Measurements from ENCODE around the gene GREB1L. TPM values are rescaled to one million over a fixed set of nuclear protein-coding genes. Genes with fewer than 3 reads are reported as not detected.
"Not testable (repeated sequence)": the region's sequence is repeated elsewhere in the genome, so short reads cannot be mapped to it uniquely, and the experiment has no call there.

The GREB1L gene
- 0.31 TPM for total RNA-seq

DNA sequence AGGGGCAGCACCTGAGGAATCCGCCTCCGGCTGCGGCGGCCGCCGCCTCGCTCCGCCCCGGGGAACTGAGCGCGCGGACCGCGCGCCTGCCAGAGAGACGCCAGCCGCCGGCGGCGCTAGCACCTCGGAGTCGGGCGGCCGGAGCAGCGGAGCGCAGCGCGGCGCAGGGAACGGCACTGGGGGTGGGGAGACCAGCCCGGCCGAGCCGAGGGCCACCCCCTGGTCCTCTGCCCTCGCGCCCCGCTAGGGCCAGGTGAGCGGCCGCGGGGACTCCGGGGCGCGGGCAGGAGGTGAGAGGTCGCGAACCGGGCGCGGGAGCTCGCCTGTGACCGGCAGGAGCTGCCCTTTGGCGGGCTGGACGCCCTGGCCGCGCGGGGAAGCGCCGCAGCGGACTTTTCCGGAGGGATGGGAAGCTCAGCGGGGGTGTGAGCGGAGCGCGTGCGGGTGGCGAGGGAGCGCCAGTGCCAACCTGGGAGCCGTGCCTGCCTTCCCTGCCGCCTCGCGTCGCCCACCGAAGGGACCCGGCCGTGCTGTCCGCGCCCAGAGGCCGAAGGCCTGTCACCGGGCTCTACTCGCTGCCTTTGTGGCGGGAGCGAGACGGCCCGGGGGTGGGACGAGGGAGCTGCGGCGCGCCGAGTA, at the start of gene GREB1L:
GREB1L (plus strand) TSS at position 92 of the 639 bp plus-strand sequence. CDS start 141,287 bp downstream, outside the sequence.
- DNase-seq = peak; percentile 34

DNA sequence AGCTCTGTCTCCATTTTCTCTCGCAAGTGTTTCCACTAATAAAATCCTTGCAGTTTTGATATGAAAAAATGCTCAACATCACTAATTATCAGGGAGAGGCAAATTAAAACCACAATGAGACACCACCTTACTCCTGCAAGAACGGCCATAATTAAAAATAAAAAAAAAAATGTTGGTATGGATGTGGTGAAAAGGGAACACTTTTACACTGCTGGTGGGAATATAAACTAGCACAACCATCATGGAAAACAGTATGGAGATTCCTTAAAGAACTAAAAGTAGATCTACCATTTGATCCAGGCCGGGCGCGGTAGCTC, 49.8 kb upstream of the GREB1L start:
- DNase-seq = no peak

DNA sequence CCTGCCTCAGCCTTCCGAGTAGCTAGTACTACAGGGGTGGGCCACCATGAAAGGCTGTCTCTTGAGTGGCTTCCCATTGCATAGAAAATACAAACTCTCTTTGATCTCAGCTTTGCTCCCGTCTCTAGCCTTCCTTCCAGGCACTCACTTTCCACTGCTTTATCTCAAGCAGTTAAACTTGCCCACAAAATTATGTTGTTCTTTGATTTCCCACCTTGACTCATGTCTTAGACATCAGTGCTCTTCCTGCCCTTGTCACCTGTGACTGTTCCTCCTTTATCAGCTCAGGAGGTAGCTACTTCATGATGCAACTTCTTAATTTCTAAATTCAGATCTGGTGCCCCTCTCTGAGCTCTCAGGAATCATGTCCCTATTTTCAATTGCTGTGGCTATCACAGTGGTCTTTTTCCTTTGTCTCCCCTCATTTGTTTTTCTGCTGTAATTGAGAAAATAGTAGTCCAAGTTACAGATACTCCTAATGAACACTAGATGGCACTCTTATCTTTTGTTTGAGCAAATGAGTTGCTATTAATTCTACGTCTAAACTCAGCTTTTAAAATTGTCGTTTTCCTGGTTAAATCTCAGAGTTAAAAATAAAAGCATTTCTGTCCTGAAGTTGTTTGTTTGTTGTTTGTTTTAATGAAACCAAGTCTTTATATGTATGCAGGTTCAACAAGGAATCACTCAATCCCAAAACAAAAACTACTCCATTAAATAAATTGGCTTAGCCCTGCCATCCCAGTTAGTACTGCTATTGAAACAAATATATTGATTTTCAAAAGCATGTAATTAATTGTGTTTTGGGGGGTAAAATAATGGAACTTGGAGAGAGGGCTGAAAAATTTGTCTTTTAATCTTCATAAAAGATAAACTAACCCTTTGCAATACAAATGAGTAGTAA, 46.9 kb upstream of the GREB1L start:
- DNase-seq = no peak

DNA sequence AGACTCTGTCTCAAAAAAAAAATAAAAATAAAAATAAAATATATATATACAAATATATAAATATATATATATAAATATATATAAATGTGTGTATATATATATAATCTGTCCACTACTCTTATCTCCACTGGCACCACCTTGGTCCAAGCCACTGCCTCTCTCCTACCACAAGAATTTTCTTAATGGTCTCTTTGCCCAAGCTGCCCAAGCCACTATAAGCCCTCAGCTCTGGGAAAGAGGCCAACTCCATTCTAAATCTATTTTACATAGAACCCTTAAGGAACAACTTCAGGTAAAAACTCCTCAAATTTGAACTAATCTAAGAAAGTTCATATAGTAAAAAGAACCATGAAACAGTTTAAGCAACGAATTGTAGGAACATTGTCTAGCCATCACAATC, 45.6 kb upstream of the GREB1L start:
- no peak for DNase-seq

DNA sequence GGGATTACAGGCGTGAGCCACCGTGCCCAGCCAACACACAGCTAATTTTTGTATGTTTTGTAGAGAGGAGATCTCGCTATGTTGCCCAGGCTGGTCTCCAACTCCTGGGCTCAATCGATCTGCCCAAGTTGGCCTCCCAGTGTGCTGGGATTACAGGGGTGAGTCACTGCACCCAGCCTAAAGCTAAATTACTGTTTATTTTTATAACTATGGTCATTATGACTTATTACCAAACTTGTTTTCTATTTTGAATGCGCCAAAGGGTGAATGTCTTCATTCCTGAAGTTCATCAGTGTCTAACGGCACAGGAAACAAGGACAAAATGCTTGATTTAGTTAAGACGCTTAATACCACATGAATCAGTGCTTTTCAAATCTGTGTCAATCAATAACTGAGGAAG, 38.9 kb upstream of the GREB1L start:
- no peak for DNase-seq

DNA sequence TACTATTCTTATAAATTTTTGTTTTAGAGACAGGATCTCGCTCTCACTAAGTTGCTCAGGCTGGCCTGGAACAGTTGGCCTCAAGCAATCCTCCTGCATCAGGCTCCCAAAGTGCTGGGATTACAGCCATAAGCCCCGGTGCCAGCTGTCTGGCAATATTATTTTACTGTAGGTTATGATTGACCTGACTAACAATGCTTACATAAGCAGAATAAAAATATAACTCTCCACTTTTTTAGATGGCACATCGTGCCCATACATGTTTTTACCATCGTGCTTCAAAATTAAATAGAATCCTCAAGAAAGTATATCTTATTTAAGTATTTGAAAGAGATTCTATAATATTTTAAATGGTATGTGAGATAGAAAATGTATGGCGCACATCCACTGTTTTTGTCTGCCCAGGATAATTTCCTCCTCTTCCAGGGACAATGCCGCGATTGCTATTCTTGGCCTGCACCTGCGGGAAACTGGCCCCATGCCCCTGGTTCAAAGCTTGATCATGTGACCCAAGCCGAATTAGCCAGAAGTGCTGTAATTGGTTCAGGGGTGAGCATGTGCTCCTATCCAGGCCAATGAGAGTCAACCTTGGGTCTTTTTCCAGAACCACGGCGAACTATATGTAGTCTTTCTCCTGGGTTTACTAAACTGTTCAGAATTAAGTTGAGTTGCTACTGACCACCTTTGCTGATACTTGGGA, 38.3 kb upstream of the GREB1L start:
- DNase-seq = no peak

DNA sequence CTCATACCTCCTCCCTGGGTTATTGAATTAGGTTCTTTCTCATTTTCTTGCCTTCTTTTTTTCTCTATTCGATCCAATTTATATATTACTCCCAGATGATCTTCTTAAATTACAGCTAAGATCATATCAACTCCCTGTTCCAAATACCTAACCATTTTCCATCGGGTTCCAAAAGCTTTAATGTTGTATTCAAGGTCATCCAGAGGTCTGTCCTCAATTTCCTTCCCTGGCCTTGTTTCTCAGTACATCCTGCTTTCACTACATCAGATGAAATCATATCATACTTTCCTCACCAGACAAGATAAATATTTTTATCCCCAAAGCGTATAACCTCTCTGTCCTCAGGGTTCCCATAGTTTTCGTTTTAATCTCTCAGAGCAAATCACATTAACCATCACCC, 36.3 kb upstream of the GREB1L start:
- no peak for DNase-seq

DNA sequence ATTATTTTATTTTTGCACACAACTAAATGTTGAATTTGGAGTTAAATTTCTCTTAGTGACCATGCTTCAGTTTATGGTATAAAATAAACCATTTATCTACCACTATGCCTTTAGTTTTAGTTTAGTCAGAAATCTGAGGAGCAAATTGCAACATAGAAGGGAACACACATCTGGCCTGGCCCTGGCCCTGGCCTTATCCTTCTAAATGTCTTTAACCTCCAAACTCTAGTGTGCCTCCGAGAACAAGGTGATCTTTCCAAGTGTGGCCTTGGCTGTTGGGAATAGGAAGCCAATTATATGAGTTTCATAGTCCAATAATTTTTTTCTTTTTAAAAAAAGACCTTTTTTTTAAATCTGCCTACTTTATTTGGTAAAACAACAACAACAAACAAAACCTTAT, 31.8 kb upstream of the GREB1L start:
- DNase-seq = no peak

DNA sequence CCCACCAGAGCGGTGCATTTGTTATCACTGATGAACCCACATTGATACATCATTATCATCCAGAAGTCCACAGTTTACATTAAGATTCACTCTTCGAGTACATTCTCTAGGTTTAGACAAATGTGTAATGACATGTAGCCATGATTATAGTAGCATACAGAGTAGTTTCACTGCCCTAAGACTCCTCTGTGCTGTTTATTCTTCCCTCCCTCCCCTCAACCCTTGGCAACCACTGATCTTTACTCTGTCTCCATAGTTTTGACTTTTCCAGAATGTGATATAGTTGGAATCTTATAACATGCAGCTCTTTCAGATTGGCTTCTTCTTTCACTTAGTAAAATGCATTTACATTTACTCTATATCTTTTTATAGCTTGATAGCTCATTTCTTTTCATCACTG, 31.2 kb upstream of the GREB1L start:
- DNase-seq = no peak

DNA sequence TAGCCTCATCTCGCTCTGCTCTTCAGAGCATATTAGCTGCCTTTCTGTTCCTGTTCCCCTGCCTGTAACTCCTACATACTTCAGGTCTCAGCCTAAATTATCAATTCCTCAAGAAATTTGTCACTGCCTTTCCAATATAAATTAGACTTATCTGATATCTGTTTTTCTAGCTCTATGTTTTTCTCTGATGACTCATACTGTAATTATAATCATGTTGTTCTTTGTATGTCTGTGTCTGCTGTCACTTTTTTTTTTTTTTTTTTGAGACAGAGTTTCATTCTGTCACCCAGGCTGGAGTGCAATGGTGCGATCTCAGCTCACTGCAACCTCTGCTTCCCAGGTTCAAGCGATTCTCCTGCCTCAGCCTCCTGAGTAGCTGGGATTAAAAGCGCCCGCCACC, 27.6 kb upstream of the GREB1L start:
- not testable (repeated sequence) for DNase-seq

DNA sequence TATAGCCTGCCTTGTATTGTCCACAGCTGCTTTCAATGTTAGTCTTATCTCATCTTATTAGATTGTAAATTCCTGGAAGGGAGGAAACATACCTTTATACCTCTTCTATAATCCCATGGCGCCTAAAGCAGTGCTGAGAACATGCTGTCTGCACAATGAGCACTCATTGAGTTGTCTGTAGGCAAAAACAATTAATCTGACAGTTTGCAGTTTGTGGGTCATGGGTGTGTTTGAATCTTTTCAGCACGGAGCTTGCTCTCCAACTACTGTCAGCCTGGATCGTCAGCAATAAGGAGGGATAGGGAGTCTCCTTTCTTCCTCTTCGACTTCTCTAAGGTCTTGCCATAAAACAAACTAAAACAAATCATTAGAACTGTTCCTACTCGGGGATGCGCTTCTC, 26.5 kb upstream of the GREB1L start:
- no peak for DNase-seq

DNA sequence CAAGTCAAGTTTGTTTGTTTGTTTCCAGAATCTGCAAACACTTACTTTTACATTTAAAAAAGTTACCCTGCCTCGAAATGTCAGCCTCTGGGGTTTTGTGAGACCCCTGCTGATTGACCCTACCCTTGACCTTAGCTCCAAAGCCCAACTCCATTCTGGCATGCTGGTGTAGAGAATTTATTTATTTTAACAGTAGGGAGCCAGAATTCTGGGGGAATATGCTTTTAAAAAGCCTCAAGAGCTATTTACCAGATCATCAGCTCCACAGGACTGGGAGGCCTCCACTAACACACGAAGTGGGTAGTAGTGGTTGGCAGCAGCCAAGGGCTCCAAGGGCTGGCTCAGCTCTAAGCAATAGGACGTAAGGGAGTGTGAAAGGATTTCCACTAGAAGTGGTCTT, 23.2 kb upstream of the GREB1L start:
- no peak for DNase-seq

DNA sequence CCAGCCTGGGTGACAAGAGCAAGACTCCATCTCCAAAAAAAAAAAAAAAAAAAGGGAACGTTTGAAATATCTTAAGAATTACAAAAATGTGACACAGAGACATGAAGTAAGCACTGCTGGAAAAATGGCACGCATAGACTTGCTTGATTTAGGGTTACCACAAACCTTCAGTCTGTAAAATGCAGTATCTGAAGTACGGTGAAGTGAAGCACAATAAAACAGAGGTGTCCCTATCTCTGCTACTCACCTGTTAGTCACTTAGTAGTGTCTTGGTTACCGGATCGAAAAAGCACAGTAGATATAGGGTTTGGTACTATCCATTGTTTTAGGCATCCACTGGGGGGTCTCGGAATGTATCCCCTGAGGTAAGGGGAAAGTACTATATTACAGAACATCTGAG, 11.6 kb upstream of the GREB1L start:
- no peak for DNase-seq

DNA sequence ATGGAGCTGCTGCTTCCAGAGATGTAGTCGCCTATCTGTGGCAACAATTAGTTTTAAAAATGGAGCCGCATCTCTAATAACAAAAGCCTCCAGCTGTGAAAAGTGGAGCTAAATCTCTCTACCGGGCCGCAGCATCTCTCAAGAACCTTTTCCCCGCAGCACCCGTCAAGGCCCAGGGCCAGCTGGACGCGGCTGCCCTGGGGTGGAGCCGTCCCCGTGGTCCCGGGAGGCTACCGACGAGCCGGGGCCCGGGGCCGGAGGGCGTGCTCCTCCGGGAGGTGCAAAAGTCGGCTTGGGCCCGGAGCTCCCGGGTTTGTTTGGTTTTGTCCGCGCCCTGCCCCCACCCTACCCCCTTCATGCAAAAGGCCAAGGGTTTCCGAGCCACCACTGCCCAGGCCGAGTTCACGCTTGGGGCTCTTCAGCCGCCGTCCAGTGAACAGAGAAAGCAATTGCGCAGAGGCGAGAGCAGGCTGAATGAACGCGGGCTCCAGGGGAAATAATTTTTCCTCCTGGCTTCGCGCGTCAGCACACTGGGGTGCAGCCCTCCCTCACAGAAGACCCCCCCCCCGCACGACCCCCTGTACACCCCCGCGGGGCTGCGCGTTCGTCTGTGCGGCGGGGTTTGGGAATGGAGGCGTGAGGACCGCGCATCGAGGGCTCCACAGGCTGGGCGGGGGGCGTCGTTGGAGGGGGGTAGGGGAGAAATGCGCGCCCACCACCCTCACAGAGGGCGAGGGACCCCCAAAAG, 557 bp upstream of the GREB1L start:
- DNase-seq = no peak

DNA sequence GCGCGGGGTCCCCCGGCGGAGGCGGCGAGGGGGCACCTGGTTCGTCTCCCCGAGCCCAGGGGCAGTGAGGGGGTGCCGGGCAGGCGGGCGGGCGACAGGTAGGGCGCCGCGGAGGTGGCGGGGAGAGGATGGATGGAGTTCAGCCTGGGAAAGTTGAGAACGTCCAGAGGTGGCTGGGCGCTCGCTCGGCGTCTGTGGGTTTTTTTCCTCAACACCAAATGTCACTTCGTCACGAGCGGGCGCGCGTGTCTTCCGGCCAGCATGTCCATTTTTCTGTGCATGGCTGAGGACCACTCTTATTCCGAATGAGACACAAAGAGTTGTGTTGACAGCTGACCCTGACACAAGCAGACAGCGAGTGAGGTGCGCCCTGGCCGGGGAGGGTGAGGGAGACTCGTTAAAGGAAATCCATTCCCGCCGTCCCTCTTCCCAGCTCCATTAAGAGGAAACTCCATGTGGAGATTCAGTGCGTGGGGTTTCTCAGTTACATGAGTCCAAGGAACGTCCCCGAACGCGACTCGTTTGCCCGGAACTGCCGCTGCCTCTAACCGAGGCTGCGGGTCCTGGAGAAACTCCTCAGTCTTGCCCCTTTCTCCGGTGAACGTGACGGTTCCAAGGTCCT, 859 bp downstream of the GREB1L start:
- DNase-seq = no peak

DNA sequence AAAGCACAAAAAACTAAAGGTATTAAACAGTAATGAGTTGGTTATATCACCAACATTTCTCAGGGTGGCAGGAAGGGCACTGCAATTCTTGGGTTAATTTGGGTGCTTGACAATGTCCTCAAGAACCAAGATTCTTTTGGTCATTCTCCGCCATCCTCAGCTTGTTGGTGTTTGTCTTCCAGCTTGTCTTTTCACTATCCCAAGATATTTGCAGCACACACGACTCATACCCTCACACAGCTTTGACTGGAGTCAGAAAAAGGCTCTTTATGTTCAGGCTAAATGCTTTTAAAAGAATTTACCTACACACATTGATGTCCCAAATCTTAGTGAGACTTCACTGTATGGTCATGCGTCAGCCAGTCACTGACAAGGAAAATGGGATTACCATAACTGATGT, 12.5 kb downstream of the GREB1L start:
- no peak for DNase-seq

DNA sequence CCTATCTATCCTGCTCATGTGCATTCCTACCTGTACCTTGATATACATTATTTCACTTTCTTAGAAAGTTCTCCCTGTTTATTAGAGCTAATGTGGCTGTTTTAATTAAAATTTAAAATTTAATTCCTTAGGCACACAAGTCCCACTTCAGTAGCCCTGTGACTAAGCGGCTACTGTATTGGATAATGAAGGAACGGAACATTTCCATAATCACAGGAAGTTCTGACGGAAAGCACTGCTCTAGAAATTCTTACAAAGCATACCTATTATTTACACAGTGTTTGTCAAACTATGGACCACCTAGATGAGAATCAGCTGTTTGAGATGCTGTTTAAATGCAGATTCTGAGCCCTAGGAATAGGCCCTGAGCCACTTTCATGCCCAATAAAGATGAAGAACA, 13.2 kb downstream of the GREB1L start:
- DNase-seq = no peak

DNA sequence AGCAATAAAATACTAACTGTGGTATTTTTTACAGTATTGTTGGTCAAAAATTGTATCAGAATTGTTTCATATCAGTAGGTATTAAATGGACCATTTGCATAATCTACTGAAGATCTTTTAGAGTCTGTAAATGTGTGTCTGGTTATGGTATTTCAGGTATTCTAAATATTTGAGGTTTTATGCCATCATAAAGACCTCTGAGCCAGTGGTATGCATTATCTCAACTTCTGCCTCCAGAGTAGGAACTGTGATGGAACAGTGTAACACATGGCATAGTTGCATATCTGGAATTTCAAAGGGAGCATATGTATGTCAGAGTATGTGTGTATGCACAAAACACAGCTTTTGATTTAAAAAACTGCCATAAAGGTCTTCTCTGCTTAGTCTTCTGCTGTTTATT, 15.4 kb downstream of the GREB1L start:
- no peak for DNase-seq

DNA sequence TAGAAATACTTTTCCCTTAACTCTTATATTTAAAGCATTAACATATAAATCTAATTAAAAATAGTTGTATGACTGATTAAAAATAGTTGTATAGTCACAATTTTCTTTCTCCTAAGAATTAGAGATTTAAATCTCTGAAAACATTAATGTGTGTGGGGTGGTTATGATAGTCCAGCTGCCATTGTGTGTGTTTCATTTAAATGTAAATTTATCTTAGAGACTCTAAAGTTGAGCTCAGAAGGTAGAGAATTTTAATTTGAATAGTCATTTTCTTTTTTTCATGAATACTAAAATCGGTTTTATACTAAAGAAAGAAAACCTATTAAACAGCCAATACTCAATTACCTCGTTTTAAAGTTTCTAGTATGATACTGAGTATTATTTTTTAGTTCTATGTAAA, 18.6 kb downstream of the GREB1L start:
- DNase-seq = no peak

DNA sequence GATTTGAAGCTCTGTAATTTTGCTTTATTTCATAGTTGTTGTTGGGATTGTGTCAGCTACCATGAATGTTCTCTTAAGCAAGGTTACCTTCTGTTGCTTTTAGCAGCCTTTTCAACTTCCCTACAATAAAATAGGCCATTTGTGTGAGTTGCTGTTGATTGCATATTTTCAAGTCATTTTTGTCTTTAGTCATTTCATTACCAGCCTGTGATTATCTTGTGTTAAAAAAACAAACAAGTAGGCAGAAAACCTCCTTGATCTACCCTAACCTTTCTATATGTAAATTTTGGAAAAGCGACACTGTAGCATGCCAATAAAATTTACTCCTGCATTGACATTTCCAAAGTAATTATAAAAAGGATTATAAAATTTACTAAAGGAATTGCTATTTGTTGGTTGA, 19.3 kb downstream of the GREB1L start:
- DNase-seq = no peak

DNA sequence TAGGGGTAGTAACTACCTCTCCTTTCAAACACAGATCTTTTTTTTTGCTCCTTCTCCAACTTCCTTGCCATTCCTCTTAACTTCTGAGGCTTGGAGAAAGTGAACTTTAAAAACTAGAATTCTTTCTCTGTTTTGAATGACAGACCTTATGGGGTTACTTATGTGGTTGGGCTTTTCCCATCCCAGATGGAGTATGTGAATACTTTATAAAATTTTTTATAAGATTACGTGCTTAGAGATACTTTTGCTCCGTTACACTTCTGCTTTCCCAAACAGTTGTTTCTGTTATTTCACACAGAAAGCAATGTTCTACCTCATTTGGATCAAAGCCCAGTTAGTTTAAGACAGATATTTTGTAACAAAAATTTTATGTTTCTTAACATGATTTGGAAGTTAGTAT, 20.2 kb downstream of the GREB1L start:
- DNase-seq = no peak

DNA sequence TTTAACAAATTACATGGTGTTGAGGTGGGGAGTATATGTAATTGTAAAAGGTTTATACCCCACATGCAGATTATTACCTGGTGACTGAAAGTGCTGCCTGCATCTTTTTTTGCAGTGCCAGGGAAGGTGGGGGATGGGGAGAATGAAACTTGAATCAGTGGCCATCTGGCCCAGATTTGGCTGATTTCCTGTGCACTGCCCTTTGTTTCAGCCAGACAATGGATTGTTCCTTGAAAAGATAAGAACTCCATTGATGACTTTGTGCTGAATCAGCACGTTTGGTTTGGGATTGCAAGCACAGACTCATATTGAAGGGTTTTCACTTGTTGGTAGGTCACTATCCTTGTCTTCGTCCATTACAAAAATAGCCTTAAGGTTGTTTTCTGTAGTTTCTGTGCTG, 20.9 kb downstream of the GREB1L start:
- DNase-seq = no peak
